Mesenteric fat pad (tissue), 1 donor: Measurements from ENCODE around the gene HGFAC. TPM values are rescaled to one million over a fixed set of nuclear protein-coding genes. Genes with fewer than 3 reads are reported as not detected.

ENCODE experiments used
- DNase-seq: peaks from one replicate; pipeline ENCODE4 v3.0.0-alpha.2; 2020; ENCODE audit warnings: low spot score
- total RNA-seq: library from RNA; stranded (reverse); fragmentation: NEBNext Ultra II Directional; extraction: Animal tissue kit (Norgen Biotek cat#: 25700); gene quantifications from one replicate; pipeline ENCODE4 v1.2.1, GENCODE V29; 2021
- donor health status: DM: yes; HTN: yes; CAD: no.

HGFAC gene
- total RNA-seq, 1 donor from 2014 or later = not detected

DNA sequence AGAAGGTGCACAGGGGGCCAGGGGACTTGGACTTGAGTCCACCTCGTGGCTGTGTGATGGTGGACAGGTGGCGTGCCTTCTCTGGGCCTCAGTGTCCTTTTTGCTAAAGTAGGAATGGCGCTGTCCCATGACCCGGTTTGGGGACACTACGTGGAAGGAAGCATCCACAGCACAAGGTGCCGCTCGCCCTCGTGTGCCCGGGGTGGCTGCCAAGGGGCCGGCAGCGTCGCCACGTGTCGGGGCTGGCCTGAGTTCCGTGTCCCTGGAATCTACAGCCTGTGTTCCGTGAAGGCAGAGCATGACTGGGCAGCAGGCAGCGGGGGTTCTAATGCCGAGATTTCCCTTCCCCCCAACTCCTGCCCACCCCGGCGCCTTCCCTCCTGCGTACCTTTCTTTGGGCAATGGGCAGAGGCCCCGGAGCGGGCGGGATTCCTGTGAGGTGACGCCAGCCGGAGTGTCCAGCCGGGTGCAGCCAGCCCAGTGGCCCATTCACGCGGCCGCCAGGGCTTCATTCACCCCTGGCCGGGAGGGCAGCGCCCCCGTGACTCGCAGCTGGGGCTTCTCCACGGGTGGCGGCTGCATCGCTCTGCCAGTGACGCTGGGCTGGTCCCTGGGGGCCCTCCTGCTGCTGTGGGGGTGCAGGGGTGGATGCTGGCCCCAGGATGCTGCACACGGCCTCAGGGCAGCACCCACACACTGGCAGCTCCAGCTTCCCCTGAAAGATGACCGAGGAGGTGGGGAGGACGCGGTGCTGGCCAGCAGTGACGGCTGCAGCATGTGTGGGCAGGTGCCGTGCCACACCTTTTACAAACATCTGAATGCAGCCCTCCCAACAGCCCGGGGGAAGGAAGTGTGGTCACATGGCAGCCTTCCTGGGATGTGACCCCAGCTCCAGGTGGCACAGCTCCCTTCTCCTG, 42.5 kb downstream of the HGFAC start:
- DNase-seq = no peak

DNA sequence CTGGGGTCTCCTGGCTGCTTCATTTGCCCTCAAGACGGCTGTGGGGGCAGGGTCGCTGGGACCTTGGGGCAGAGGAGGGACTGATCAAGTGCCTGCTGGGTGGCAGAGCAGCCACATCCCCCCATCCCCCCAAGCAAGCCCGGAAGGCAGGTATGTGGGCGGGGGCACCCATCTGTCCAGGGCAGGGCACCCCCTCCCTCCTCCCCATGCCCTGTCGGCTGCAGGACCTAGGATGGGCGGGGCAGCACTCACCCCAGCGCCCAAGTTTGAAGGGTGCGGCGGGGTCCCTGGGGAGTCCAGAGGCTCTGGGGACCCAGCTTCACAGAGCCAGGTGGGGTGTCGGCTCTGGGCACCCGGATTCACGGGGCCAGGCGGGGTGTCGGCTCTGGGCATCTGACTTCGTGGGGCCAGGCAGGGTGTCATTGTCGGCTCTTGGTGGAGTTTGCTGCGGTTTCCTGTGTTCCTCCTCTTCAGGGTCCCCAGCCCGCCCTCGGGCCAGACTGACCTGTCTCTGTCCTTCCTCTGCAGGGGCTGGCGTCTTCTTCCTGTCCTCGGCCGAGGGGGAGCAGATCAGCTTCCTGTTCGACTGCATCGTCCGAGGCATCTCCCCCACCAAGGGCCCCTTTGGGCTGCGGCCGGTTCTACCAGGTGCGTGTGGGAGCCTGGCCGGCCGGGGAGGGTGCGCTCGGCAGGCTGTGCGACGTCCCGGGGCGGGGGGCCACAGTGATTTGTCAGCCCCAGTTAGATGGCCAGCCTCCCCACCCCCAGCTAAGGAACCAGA, 43.4 kb downstream of the HGFAC start:
- no peak for DNase-seq

DNA sequence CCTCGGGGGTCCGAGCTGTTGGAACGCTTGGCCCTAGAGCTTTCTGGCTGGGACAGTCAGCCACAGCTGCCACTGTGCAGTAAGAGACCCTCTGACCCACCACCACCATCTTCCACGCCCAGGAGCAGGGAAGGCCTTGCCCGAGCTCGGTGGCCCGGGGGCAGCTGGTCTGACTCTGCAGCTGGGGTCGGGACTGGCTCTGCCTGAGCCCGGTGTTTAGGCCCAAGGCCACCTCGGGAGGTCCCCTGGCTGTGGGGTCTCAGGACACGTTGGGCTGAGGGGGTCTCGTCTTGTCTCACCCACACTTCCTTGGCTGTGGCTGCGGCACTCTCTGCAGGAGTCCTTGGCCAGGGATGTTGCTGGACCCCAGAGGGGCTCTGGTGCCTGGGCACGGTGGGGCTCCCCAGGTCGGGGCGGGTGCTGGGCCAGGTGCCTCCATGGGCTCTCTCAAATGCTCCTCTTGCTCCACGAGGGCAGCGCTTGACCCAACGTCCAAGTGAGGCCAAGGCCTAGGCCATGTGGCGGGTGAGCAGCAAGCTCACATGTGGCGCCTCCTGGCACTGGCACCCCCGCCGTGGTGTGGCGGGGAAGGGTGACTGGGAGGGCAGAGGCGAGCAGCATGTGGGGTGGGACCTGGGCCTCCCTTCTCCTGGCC, 44.2 kb downstream of the HGFAC start:
- DNase-seq = no peak

DNA sequence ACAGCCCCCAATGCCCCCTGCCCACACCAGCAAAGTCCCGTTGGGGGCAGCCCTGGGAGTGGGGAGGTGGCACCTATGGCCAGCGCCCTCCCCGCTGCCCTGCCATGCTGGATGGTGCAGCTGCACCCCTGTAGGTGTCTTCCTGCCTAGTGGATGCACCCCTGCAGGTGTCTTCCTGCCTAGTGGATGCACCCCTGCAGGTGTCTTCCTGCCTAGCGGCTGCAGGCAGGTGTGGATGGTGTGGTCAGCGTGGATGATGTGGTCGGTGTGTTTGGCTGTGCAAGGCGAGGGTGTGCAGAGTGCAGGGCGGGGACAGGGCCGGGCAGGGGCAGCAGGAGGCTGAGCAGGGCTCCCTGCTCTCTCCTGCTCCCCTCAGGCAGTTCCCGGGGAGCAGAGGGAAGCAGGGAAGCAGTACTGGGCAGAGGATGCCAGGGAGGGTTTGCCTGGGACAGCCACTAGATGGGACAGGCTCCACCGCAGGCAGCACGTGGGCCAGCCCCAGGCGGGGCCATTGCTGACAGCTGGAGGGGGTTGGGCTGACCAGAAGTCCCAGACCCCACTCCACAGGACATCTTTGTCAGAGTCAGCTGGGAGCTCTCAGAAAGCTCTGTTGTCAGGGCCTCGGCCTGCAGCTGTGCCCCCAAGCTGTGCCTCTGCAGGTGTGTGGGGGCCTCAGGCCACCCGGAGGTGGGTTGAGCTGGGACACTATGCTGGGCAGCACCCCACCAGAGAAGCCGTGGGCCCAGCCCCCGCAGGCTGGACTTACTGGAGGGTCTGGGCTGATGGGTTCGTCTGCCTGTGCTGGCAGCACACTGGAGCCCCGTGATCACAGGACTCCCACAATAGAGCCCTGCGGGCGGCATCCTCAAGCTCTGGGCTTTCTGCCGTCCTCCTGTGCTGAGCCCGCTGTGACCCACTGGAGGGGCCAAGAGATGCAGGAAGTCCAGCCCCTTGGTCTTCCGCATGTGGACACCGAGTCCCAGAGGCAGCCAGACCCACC, 45.1 kb downstream of the HGFAC start:
- no peak for DNase-seq

DNA sequence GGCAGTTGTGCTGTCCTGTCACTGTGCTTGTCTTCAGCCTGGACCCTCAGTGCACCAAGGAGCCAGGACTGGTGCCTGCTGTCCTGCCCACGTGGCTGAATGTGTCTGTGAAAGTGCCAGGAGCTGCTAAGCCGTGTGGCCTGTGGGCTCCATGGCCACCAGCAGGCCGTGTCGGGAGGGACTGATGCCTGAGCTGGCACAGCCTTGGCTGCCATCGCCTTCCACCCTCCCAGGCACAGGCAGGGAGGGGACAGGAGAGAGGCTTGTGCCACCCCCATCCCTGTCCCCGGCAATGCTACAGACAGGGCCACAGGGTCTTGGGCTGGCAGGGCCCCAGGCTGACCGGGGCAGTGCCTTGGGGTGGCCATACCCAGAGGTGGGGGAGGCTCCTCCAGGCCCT, 46.1 kb downstream of the HGFAC start:
- no peak for DNase-seq

DNA sequence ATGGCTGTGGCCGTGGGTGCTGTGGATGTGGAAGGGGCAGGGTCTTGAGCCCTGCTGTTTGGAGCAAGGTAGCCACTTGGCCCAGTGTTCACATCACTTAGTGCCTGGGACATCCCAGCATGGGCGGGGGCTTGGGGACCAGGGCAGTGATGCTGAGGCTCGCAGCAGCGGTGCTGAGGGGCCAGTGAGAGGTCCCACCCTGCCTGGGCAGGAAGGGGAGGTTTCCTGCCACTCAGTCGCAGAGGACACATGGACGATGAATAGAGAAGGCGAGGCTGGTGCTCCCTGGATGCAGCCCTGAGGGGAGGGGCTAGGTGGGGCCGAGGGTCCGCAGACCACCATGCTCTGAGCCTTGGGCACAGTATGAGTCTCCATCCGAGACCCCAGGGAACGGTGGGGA, 47.1 kb downstream of the HGFAC start:
- DNase-seq = no peak

DNA sequence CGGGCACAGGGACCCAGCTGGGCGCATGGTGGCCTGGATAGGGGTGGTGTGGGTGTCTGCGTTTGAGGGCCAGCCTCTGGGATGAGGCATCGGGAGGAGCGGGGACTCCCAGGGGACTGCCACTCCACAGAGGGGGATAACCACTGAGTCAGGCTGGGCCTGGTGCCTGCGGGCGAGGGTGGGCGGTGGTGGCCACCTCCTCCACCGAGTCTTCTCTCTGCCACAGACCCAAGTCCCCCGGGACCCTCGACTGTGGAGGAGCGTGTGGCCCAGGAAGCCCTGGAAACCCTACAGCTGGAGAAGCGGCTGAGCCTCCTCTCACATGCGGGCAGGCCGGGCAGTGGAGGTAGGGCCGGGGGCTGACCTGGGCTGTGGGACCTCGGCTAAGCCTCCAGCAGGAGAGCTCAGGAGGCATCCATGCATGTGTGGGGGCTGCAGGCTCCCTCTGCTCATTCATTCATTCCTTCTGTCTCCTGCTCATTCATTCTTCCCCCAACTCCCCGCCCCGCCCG, 47.7 kb downstream of the HGFAC start:
- no peak for DNase-seq

DNA sequence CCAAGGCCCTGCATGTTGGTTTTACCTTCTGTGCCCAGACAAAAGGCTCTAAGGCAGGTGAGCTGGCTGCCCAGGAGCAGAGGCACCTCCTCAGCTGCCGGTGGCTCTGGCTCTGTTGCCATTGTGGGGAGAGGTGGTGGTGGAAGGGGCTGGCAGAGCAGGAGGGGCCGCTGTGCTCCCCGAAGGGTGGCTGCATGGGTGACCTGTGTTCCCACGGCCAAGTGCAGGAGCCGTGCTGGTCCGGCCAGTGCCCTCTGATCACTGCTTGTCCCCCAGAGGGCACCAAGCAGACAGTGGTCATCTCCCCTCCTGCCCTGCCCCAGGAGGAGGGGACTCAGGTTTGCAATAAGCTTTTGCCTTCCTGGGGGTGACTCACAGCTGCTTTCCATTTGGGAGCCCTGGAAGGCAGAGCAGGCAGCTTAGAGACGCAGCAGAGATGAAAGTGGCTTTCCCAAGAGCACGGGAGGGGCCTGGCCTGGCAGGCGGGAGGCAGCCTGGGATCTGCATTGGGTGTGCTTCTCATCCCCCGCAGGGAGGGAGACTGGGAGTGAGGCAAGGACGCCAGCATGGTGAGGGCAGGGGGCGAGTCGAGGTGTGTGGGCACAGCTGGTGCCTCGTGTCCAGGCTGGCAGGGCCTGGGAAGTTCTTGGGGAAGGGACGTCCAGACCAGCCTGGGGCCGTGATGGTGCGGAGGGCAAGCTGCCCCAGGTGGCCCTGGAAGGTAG, 50.1 kb downstream of the HGFAC start:
- DNase-seq = no peak

DNA sequence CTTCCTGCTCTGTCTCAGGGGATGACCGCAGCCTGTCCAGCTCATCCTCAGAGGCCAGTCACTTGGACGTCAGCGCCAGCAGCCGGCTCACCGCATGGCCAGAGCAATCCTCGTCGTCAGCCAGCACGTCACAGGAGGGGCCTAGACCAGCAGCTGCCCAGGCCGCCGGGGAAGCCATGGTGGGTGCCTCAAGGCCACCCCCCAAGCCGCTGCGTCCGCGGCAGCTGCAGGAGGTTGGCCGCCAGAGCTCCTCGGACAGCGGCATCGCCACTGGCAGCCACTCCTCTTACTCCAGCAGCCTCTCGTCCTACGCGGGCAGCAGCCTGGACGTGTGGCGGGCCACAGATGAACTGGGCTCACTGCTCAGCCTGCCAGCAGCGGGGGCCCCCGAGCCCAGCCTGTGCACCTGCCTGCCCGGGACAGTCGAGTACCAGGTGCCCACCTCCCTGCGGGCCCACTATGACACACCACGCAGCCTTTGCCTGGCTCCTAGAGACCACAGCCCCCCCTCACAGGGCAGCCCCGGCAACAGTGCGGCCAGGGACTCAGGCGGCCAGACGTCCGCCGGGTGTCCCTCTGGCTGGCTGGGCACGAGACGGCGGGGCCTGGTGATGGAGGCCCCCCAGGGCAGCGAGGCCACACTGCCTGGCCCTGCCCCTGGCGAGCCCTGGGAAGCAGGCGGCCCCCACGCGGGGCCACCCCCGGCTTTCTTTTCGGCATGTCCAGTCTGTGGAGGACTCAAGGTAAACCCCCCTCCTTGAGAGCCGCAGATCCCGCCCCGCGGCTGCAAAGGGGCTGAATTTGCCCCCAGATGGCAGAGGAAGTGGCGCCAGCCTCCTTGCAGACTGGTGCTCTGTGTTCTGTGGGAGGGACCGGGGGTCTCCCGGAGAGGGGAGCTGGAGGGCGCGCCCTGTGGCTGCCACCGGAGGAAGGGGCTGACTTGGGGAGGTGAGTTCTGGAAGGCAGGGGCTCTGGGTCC, 51.3 kb downstream of the HGFAC start:
- DNase-seq = no peak

DNA sequence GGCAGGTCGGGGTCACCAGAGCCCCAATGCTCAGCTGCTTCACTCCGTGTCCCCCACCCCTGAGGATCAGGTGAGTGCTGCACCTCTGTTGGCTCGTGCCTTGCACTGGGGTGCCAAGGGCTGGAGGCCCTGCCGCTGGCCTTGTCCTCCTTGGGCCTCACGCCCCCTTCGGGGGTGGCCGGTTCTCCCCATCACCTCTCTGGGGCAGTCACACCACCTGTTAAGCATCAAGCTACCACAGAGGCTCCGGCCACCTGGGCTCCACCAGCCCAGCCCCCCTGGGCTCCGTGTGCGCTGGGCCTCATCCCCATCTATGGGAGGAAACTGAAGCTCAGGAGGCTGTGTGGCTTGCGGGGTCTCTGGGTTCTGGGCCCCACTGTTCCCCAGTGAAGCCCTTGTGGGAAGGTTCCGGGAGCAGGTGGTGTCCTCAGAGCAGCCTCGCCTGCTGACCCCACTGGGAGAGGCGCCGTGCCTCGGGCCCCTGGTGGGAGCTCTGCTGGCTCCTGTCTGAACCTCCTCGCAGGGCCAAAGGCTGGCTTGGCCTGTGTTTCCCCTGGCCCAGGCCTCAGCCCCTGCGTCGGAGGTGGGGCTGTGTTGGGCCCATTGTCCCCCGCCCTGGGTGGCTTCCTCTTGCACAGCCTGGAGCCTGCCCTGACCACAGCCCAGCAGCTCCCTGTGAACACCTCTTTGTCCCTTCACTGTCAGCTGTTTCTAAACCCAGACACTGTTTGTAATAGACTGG, 52.1 kb downstream of the HGFAC start:
- DNase-seq = no peak

DNA sequence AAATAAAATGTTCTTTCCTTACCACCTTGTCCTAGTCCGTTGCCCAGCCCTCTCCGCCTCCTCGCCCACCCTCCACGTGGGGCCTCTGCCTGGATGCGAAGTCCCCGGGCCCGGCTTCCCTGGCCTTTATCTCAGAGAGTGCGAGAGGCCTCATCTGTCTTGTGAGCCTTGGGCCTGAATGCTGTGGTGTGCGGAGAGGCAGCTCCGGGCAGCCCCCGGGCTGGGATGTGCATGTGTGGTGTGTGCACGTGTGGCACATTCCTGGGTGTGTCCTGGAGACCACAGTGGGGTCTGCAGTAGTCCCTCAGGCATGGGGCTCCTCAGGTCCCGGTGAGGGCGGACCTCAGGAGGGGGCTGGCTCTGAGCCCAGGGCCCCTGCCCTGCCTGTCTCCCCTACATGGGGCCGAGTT, 52.7 kb downstream of the HGFAC start:
- DNase-seq = no peak

DNA sequence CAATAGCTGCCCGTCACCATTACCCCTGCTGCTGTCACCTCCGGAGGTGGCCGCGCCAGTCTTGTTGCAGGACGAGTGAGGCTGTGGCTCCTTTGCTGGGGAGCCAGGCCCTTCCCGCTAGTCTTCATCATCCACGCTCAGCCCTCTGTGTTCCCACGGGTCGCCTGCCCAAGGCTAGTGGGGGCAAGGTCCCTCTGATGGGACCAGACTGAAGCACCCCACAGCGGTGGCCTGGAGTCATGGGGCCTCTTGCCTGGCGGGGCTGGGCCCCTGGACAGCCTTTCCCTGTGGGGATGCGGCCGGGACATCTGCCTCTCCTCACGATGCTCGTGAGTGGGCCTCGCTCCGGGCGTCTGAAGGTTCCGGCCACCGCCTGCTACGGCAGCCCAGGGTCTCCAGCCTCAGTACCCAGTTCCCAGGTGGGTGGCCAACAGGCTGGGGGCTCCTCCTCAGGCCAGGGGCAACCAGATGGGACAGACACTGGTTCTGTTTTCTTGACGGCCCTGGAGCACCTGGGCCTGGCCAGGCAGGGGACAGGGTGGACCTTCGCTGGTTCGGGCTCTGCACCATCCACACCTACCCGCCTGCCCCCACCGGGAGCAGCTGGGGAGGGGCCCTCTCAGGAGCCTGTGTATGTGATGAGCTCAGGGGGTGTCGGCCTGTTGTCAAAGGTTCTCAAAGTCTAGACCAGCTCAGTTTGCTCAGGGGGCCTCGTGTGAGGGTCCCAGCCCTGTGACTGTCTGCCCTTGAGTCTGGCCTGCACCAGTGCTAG, 53.6 kb downstream of the HGFAC start:
- no peak for DNase-seq

DNA sequence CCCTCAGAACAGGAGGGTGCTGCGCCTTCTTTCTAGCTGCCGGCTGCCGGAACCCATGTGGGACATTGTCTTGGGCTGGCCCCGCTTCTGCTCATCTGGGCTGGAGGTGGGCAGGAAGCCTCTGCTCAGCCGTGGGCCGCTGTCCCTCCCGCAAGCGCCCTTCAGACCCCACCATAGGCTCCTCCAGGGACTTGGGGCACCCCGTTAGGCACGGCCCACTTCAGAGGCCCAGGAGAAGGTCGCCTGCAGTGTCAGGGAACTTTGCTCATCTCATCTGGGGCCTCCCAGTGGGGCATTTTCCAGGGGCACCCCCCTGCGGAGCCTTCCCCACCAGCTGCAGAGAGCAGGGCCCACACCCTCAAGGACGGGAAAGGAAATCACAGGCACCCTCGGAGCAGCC, 54.3 kb downstream of the HGFAC start:
- no peak for DNase-seq

DNA sequence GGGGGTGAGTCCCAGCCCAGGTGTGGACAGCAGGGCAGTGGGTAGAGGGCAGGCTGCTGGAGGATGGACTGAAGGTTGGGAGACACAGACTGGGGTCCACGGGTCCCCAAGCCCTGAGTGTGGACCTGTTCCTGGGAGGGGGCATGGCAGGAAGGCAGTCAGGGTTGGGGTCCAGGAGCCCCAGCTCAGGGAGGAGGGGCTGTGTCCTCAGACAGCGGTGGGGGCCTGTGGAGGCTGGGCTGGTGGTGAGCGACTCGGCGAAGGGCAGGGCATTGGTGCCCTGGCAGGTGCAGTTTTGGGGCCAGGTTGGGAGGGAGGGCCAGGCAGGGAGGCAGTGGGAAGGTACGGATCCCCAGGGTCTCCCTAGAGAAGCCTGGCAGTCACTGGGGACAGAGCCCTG, 55.3 kb downstream of the HGFAC start:
- DNase-seq = no peak

DNA sequence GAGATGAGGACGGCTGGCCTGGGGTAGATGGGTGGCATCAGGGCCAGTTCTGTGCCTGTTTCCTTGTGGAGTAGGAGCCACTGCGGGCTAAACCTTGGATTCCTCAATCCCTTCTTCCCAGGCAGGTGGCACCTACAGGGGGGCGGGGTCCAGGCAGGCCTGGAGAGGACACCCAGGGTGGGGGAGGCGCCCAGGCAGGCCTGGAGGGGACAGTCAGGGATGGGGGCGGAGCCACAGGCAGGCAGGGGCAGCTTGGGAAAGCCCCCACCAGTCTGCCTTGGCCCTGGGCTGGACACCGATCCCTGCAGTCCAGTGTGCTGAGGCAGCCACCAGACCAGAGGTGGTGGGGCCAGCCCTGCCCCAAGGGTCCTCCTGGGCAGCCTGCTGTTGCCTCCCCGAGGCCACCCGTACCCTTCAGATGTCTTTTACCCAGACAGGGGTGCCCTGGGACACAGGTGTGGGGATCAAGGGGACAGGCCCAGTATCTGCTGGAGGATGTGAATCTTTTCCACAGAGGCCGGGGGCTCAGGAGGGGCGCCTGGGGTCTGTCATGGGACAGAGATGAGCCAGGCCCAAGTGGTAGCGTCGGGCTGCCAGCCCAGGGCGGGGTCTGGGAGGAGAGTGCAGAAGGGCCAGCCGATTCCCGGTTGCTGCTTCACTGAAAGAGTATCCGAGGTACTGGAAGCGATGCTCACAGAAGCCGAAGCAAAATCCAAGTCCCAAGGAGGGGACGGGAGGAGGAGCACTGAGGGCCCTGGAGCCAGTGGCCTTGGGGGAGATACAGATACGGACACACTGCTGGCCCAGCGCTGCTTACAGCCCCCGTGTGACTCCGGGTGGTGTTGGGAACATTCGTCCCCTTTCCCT, 56.0 kb downstream of the HGFAC start:
- DNase-seq = no peak

DNA sequence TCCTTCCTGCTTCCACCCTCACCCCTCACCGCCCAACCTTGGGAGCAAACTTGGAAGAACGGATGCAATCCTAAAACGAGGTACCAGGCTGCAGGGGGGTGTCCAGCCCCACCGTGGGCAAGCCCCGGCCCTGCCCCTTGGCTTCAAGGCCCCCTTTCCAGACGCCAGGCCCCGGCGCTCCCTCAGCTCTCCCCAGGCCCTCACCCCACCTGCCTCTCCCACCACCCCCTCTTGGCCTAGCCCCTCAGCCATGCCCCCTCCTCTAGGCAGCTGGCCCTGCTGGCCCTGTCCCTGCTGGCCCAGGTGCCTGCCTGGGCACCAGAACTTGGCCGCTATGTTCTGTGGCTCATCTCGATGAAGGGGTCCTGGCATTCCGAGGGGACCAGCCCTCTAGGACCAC, 56.6 kb downstream of the HGFAC start:
- no peak for DNase-seq
